ENCODE results near the gene C11orf91. TPM values are rescaled to one million over a fixed set of nuclear protein-coding genes. Genes with fewer than 3 reads are reported as not detected.

The C11orf91 gene
- total RNA-seq, 1 donor from 2014 or later = not detected

- Histone ChIP-seq H3K4me2 (no peak overlapping the region), H3K9me3 (ENCODE audit: low read depth) (no peaks in the 10 kb centered on the region), H3K4me1 (no peaks in the 10 kb centered on the region), H2AFZ (replicated peaks) (no peak overlapping the region), H3K36me3 (no peaks in the 10 kb centered on the region), H3K79me2 (ENCODE audit: low read depth) (no peaks in the 10 kb centered on the region), H4K20me1 (ENCODE audit: low read depth) (no peaks in the 10 kb centered on the region), H3K9ac (no peak overlapping the region), H3K27me3 (no peaks in the 10 kb centered on the region), H3K27ac (no peak overlapping the region), H3F3A (ENCODE audit: low read depth) (no peaks in the 10 kb centered on the region), H3K4me3 (no peak overlapping the region)
- Mint-ChIP-seq H3K27ac (no peak overlapping the region), H3K36me3 (peaks cover 4% of the 10 kb centered on the region), H3K27me3 (ENCODE audit: insufficient read depth, low read depth) (no peaks in the 10 kb centered on the region), H3K4me1 (no peaks in the 10 kb centered on the region), H3K4me3 (no peak overlapping the region), H3K9me3 (no peaks in the 10 kb centered on the region)
- TF ChIP-seq CTCF (IDR thresholded peaks at IDR 0.05) = no peak
- no peak for TF ChIP-seq EZH2 (IDR thresholded peaks at IDR 0.05)
- DNase-seq (ENCODE audit: low spot score) = no peak
These were observed 48.6 kb downstream of the C11orf91 start for GRCh38 chr11:33651990-33652389.

- no peaks in the 10 kb centered on the region for H3K9me3 ChIP-seq (ENCODE audit: low read depth)
- H4K20me1 ChIP-seq (ENCODE audit: low read depth) = no peaks in the 10 kb centered on the region
- Mint-ChIP-seq H3K36me3 (peaks cover 4% of the 10 kb centered on the region), H3K4me3 (no peak overlapping the region), H3K4me1 (no peaks in the 10 kb centered on the region), H3K9me3 (no peaks in the 10 kb centered on the region), H3K27me3 (ENCODE audit: insufficient read depth, low read depth) (no peaks in the 10 kb centered on the region), H3K27ac (no peak overlapping the region)
- no peak for DNase-seq (ENCODE audit: low spot score)
- no peaks in the 10 kb centered on the region for H3K36me3 ChIP-seq
- no peak overlapping the region for H3K4me2 ChIP-seq
- H3K4me3 ChIP-seq = no peak overlapping the region
- H2AFZ ChIP-seq (replicated peaks) = no peak overlapping the region
- no peaks in the 10 kb centered on the region for H3K79me2 ChIP-seq (ENCODE audit: low read depth)
- TF ChIP-seq EZH2 (IDR thresholded peaks at IDR 0.05) (no peak), CTCF (IDR thresholded peaks at IDR 0.05) (no peak), EZH2phosphoT487 (IDR thresholded peaks at IDR 0.05) (no peak)
- no peaks in the 10 kb centered on the region for H3F3A ChIP-seq (ENCODE audit: low read depth)
- no peaks in the 10 kb centered on the region for H3K27me3 ChIP-seq
- H3K27ac ChIP-seq = no peak overlapping the region
- no peak overlapping the region for H3K9ac ChIP-seq
- no peaks in the 10 kb centered on the region for H3K4me1 ChIP-seq
These were observed 49.1 kb downstream of the C11orf91 start for GRCh38 chr11:33651555-33651954.

- H3K4me1 ChIP-seq = no peaks in the 10 kb centered on the region
- H3K9me3 Mint-ChIP-seq = no peaks in the 10 kb centered on the region
- no peaks in the 10 kb centered on the region for H3F3A ChIP-seq (ENCODE audit: low read depth)
- no peak overlapping the region for H3K27ac Mint-ChIP-seq
- H3K27me3 Mint-ChIP-seq (ENCODE audit: insufficient read depth, low read depth) = no peaks in the 10 kb centered on the region
- no peak overlapping the region for H3K4me3 Mint-ChIP-seq
- no peak overlapping the region for H3K4me2 ChIP-seq
- peaks cover 1% of the 10 kb centered on the region for H3K36me3 Mint-ChIP-seq
- no peaks in the 10 kb centered on the region for H3K36me3 ChIP-seq
- no peak overlapping the region for H3K4me3 ChIP-seq
- DNase-seq (ENCODE audit: low spot score) = no peak
- H2AFZ ChIP-seq (replicated peaks) = no peak overlapping the region
- H3K4me1 Mint-ChIP-seq = no peaks in the 10 kb centered on the region
- no peak overlapping the region for H3K27ac ChIP-seq
- no peak overlapping the region for H3K9ac ChIP-seq
- no peaks in the 10 kb centered on the region for H3K9me3 ChIP-seq (ENCODE audit: low read depth)
- no peaks in the 10 kb centered on the region for H3K27me3 ChIP-seq
- H4K20me1 ChIP-seq (ENCODE audit: low read depth) = no peaks in the 10 kb centered on the region
- no peak for TF ChIP-seq EZH2 (IDR thresholded peaks at IDR 0.05)
- TF ChIP-seq EZH2phosphoT487 (IDR thresholded peaks at IDR 0.05) = no peak
- TF ChIP-seq CTCF (IDR thresholded peaks at IDR 0.05) = no peak
- H3K79me2 ChIP-seq (ENCODE audit: low read depth) = no peaks in the 10 kb centered on the region
These were observed 50.7 kb downstream of the C11orf91 start for GRCh38 chr11:33649944-33650343.

Other genes starting within 250 kb of the C11orf91 start
- 42.8 and 74.7 TPM in 2 replicates for gene CD59, start 35.6 kb upstream of the C11orf91 start, total RNA-seq (ENCODE audit: low replicate concordance)
- 40.2 and 61.0 TPM in 2 replicates for gene FBXO3, start 73.7 kb upstream of the C11orf91 start, total RNA-seq (ENCODE audit: low replicate concordance)
- gene LMO2, start 191.2 kb upstream of the C11orf91 start, total RNA-seq (ENCODE audit: low replicate concordance) = 0.92 and 2.0 TPM in 2 replicates

Measured in neural progenitor cell (in vitro differentiated cells).